HEK293 (cell line): ENCODE data around the gene SLC1A2.

Experiments used
- CTCF ChIA-PET: fragments of 350-600 bp; formaldehyde crosslinking; extraction: SDS; loops from one replicate; lab custom pipeline; 2021; ENCODE audit warnings: antibody characterized with exemption; lab: Yijun Ruan, JAX
- POLR2A ChIA-PET: fragments of 300-600 bp; formaldehyde crosslinking; extraction: SDS; loops from one replicate; lab custom pipeline; 2020; ENCODE audit warnings: antibody characterized with exemption, inconsistent platforms; lab: Yijun Ruan, JAX
- H3K27ac ChIP-seq: fragments of 200-500 bp; sonication (Bioruptor generic); 2 replicates; pipeline ENCODE4 v1.5.1; 2014; ENCODE audit warnings: low read depth, low read length, control low read depth, inconsistent platforms; ENCODE audit errors: extremely low read depth
- H3K36me3 ChIP-seq, 2 experiments: fragments of 200-500 bp in 1 of 2; sonication (Bioruptor generic) in 1 of 2; 1 replicate in 1 of 2; 2 replicates in 1 of 2; pipeline ENCODE4 v1.5.1; 2014 to 2017; ENCODE audit warnings: inconsistent platforms in 2 of 2, low read length in 2 of 2; ENCODE audit not compliant: control insufficient read depth in 2 of 2, insufficient read depth in 1 of 2
- H3K4me1 ChIP-seq: fragments of 200-500 bp; sonication (Bioruptor generic); 2 replicates; pipeline ENCODE4 v1.5.1; 2014; ENCODE audit warnings: mild to moderate bottlenecking, low read length, inconsistent platforms; ENCODE audit not compliant: control insufficient read depth, insufficient read depth
- H3K4me3 ChIP-seq: 2 replicates; pipeline ENCODE4 v1.5.1; 2011; ENCODE audit warnings: low read depth, mild to moderate bottlenecking, control low read depth, low read length, moderate library complexity
- H3K9me3 ChIP-seq: fragments of 200-500 bp; sonication (Bioruptor generic); 2 replicates; pipeline ENCODE4 v1.5.1; 2014; ENCODE audit warnings: low read depth, low read length, inconsistent platforms; ENCODE audit not compliant: control insufficient read depth, insufficient read depth
- BCL11B ChIP-seq: fragments of 450-650 bp; formaldehyde crosslinking; IDR thresholded peaks from 2 replicates; pipeline ENCODE4 v1.5.1; 2016; ENCODE audit warnings: low read depth, missing biosample characterization, missing genetic modification characterization
- MYNN ChIP-seq: fragments of 450-650 bp; formaldehyde crosslinking; IDR thresholded peaks from 2 replicates; pipeline ENCODE4 v1.5.1; 2016; ENCODE audit warnings: missing biosample characterization, missing genetic modification characterization, borderline replicate concordance
- ZBTB8A ChIP-seq: fragments of 450-650 bp; formaldehyde crosslinking; IDR thresholded peaks from 2 replicates; pipeline ENCODE4 v1.5.1; 2016; ENCODE audit warnings: missing biosample characterization, missing genetic modification characterization
- ZNF10 ChIP-seq: fragments of 450-650 bp; formaldehyde crosslinking; IDR thresholded peaks from 2 replicates; pipeline ENCODE4 v1.5.1; 2017; ENCODE audit warnings: missing biosample characterization, missing genetic modification characterization
- ZNF350 ChIP-seq: fragments of 450-650 bp; formaldehyde crosslinking; IDR thresholded peaks from 2 replicates; pipeline ENCODE4 v1.5.0; 2017; ENCODE audit warnings: missing biosample characterization, mild to moderate bottlenecking, missing genetic modification characterization
- TF ChIP-seq, protein P1 (sequence below): fragments of 450-650 bp; formaldehyde crosslinking; IDR thresholded peaks from 2 replicates; pipeline ENCODE4 v1.5.1; 2016; ENCODE audit warnings: missing biosample characterization, missing genetic modification characterization

SLC1A2 gene

DNA sequence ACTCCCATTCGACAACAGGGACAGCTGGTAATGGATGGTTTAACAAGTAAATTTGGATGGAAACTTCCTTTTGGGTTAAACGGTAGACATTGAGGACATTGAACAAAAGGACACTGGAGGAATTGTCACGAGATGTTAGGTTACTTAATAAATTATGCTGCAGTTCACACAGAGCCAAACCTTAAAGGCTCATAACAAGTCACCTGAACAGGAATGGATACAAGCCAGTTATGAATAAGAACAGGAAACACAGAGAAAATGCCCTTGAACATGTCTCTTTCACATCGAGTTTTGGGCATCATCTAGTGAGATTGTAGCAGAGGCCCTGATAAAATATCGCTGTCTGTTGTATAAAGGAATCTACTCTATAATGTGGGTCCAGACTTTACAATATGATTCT lies 214.7 kb downstream of the SLC1A2 start:
- no peaks in the 10 kb centered on the region for H3K9me3 ChIP-seq
- H3K27ac ChIP-seq: no peak overlapping the region
- CTCF ChIA-PET: no interaction called here
- H3K4me3 ChIP-seq: no peak overlapping the region
- no peaks in the 10 kb centered on the region for H3K36me3 ChIP-seq
- POLR2A ChIA-PET: no interaction called here
- TF ChIP-seq ZBTB8A (tag by site-specific recombination) (no peak), MYNN (tag by site-specific recombination) (no peak), BCL11B (tag by site-specific recombination) (no peak), ZNF10 (tag by site-specific recombination) (no peak), ZNF350 (tag by site-specific recombination) (no peak)
- TF ChIP-seq, protein P1, sequence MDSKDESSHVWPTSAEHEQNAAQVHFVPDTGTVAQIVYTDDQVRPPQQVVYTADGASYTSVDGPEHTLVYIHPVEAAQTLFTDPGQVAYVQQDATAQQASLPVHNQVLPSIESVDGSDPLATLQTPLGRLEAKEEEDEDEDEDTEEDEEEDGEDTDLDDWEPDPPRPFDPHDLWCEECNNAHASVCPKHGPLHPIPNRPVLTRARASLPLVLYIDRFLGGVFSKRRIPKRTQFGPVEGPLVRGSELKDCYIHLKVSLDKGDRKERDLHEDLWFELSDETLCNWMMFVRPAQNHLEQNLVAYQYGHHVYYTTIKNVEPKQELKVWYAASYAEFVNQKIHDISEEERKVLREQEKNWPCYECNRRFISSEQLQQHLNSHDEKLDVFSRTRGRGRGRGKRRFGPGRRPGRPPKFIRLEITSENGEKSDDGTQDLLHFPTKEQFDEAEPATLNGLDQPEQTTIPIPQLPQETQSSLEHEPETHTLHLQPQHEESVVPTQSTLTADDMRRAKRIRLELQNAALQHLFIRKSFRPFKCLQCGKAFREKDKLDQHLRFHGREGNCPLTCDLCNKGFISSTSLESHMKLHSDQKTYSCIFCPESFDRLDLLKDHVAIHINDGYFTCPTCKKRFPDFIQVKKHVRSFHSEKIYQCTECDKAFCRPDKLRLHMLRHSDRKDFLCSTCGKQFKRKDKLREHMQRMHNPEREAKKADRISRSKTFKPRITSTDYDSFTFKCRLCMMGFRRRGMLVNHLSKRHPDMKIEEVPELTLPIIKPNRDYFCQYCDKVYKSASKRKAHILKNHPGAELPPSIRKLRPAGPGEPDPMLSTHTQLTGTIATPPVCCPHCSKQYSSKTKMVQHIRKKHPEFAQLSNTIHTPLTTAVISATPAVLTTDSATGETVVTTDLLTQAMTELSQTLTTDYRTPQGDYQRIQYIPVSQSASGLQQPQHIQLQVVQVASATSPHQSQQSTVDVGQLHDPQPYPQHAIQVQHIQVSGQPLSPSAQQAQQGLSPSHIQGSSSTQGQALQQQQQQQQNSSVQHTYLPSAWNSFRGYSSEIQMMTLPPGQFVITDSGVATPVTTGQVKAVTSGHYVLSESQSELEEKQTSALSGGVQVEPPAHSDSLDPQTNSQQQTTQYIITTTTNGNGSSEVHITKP (tag by site-specific recombination): no peak
- TF ChIP-seq, all 188 proteins: peak for 0
- no peaks in the 10 kb centered on the region for H3K4me1 ChIP-seq
